CD4-positive, alpha-beta T cell treated with Interleukin-4 for 1 hour (primary cell): Measurements from ENCODE around the gene FNDC3B.

ENCODE experiments used
- DNase-seq, 2 donors: peaks; one replicate each; pipeline ENCODE4 v3.0.0-alpha.2; 2020 to 2022

The FNDC3B gene

GRCh38 chr3:172272698-172273097 is 233.3 kb downstream of the FNDC3B start:
- DNase-seq = no peak

DNA sequence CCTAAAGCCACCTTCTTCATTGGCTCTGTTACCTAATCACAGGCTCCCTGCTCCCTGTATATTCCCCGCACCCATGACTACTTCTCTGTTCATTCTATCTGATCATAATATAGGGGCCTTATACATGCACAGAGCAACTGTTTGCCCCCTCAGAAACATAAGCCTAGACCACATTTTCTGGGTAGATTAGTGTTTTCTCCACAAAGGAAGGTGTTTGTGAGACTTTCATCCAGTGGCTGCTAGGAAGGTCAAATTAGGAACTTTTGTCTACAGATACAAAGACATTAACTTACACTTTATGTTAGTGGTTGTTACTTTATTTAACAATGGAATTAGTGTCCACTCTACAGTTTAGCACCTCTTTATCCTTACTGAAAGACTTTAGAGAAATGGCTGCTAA is 234.0 kb downstream of the FNDC3B start:
- no peak for DNase-seq

- DNase-seq = no peak
Observed at GRCh38 chr3:172274906-172275305, 235.5 kb downstream of the FNDC3B start.

DNA sequence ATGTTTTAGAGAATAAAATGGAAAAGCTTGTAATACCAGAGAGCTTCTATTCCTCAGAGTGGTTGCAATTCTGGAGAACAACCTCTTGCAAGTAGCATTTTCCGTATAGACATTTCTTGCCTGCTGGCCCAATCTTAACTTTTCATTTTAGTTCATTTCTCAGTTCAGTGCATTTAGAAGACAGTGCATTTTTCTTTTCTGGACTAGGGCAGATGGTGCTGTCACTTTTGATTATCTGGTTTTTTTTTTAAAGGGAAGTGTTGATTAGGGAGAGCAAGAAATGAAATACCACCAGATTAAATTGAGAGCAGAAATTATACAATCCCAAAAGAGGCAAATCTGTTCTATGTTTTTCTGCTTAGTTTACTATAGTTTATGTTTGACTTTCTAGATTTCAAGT is 236.2 kb downstream of the FNDC3B start:
- no peak for DNase-seq

GRCh38 chr3:172276103-172276502 is 236.7 kb downstream of the FNDC3B start:
- DNase-seq = peak in 1 of 2 donors; percentile 14

DNA sequence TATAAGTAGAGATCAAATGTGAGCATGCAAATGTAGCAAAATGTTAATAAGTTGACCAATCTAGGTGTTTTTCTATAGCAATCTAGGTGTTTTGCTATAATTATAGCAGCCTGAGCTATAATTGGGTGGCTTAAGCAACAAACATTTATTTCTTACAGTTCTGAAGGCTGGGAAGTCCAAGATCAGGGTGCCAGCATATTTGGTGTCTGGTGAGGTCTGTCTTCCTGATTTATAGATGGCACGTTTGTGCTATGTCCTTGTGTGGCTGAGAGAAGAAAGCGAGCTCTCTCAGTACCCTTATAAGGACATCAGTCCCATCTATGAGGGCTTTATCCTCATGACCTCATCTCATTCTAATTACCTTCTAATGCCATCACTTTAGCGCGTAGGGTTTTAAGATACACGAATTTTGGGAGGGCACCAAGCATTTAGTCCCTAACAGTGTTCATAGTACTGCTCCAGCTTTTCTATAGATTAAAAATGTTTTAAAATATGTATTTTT is 237.8 kb downstream of the FNDC3B start:
- no peak for DNase-seq

DNA sequence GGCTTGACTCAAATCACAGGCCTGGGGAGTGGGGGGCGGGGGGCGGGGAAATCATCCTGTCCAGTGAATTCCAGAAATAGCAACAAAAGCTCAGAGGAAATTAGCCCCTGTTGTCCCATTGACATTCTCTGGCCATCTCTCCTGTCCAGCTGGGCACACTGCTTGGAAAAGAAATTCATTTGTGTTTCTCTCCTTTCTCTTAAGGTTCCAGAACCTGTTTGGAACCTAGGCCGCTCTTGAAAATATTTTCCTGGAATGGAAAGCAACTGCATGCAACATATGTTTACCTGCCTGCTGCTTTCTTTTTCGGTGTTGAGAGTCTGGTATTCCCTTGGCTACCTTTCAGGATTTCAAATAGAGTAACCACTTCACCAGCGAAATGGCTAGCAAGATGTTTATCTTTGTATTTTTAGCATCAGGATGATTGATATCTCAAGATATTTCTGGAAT is 239.8 kb downstream of the FNDC3B start:
- no peak for DNase-seq

GRCh38 chr3:172279974-172280373 is 240.6 kb downstream of the FNDC3B start:
- no peak for DNase-seq

- DNase-seq = no peak
Observed at GRCh38 chr3:172280406-172281051, 241.2 kb downstream of the FNDC3B start.

DNA sequence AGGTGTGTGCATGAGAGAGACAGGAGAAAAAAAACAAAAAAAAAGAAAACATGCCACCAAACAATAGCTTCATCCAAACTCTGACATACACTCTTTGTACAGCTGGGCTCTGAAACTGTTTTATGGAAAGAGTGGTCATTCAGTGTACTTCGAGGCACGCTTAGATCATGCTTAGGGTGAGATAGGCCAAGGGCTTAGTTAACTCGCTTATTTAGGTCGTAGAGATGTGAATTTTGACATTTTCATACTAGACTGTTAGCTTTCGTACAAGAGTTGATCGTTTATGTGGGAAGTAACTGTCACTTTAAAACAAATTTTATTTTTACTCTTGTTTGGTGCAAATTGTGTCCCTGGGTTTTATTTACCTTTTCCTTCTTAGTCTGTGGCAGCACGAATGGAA is 242.5 kb downstream of the FNDC3B start:
- DNase-seq = no peak

- DNase-seq = no peak
Observed at GRCh38 chr3:172282850-172283249, 243.5 kb downstream of the FNDC3B start.

GRCh38 chr3:172283841-172284357 is 244.5 kb downstream of the FNDC3B start:
- no peak for DNase-seq

GRCh38 chr3:172285844-172286243 is 246.5 kb downstream of the FNDC3B start:
- DNase-seq = no peak

- no peak for DNase-seq
Observed at GRCh38 chr3:172286548-172287148, 247.3 kb downstream of the FNDC3B start.

GRCh38 chr3:172287937-172288477 is 248.6 kb downstream of the FNDC3B start:
- no peak for DNase-seq

DNA sequence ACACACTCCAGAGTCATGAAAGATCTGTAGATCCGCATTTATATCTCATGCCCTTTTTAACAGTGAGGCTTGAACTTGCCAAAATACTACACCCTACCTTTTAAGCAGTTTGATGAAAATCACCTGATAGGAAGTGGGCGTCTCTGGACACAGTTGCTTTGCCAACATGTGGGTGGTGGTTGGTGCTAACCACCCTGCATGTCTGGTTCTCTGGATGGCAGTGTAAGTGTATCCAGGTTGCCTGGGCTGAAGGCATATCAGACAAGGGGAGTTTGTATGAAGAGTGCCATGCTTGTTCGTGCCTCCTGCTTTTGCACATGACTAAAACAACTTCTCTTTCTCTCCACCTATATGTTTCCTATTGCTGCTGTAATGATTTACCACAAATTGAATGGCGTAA is 249.3 kb downstream of the FNDC3B start:
- DNase-seq = no peak

DNA sequence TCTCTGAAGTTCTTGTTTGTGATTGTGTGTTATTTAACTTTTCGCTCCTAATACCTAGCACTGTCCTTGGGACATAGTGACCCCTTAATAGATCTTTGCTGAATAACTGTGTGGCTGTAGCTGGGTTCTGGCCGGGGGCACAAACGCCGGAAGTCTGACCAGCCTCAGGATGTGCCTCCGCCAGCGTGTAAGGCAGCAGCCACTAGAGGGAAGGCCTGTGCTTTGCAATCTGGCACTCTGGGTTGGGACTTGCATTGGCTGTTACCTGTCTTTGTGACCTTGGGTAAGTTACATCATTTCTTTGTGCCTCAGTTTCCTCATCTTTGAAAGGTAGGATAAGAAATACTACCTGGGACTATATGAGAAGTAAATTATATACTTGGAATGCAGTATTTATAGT is 250.2 kb downstream of the FNDC3B start:
- no peak for DNase-seq

GRCh38 chr3:172290457-172290856 is 251.1 kb downstream of the FNDC3B start:
- DNase-seq = no peak

- no peak for DNase-seq
Observed at GRCh38 chr3:172291650-172292049, 252.3 kb downstream of the FNDC3B start.

GRCh38 chr3:172292422-172292821 is 253.0 kb downstream of the FNDC3B start:
- no peak for DNase-seq

DNA sequence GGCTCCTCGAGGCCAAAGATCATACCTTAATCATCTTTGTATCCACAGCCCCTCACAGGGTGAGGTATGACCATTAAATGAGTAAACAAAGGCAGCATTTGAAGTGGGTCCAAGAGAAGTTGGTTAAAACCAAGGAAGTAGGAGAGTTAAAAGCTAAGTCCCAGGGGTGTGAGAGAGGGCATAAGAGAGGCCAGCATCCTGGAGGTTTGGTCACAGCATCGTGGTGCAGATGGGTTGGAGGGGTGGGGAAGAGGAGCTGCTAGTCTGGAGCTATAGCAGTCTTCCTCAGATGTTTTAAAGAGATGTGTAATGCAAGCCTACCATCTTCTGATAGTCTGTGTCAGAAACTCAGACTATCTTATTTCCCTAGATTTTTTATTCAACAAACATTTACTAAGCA is 253.7 kb downstream of the FNDC3B start:
- DNase-seq = no peak

- peak in 1 of 2 donors; percentile 38 for DNase-seq
Observed at GRCh38 chr3:172294223-172294806, 254.9 kb downstream of the FNDC3B start.

GRCh38 chr3:172296248-172296974 is 257.0 kb downstream of the FNDC3B start:
- DNase-seq = no peak
